ENCODE results near the gene MAP2K7. TPM values are rescaled to one million over a fixed set of nuclear protein-coding genes. Genes with fewer than 3 reads are reported as not detected.

The MAP2K7 gene
- total RNA-seq, 4 donors from 2014 or later = 11.9 to 125 (median 20.9) TPM

- no peak for DNase-seq
- 76% methylated on average over 17 of the region's 18 CpGs; no CpG with 5 or more reads in 1 of the 2 donors for WGBS, 2 donors (ENCODE audit: low coverage in 1 of 2)
Observed at GRCh38 chr19:7879111-7879807, 24.4 kb upstream of the MAP2K7 start.

GRCh38 chr19:7879836-7880235 is 23.8 kb upstream of the MAP2K7 start:
- WGBS, 2 donors (ENCODE audit: low coverage in 1 of 2) = 83% methylated on average over 15 to 19 of the region's 19 CpGs
- Histone ChIP-seq H3K27ac (no peak overlapping the region), H3K4me3 (no peak overlapping the region), H3K27me3 (peaks cover 29% of the 10 kb centered on the region), H3K4me1 (peaks cover 0 to under 1% (median 0%) of the 10 kb centered on the region in 4 donors), H3K9me3 (no peaks in the 10 kb centered on the region), H3K36me3 (no peaks in the 10 kb centered on the region)
- in situ Hi-C loops (cut with MboI; ENCODE audit: low pct_ligation_motif_present in 1 of 4, low pct_unique_long_range_greater_than_20kb in 1 of 4, low sequenced_read_pairs in 3 of 4) (no loop called here), intact Hi-C loops (cut with DNase I; ENCODE audit: low total_unique reads) (no loop called here)
- TF ChIP-seq EP300 (IDR thresholded peaks at IDR 0.05; ENCODE audit: low read depth) (no peak), POLR2A (IDR thresholded peaks at IDR 0.05) (no peak), CTCF (IDR thresholded peaks at IDR 0.05) (no peak), POLR2AphosphoS5 (IDR thresholded peaks at IDR 0.05) (no peak)
- DNase-seq = no peak

More at GRCh38 chr19:7879111-7879807, 24.4 kb upstream of the MAP2K7 start:
- Histone ChIP-seq H3K27ac (no peak overlapping the region), H3K9me3 (no peaks in the 10 kb centered on the region), H3K36me3 (no peaks in the 10 kb centered on the region), H3K4me1 (peaks cover 0 to 5% (median 4%) of the 10 kb centered on the region in 4 donors), H3K27me3 (peaks cover 35% of the 10 kb centered on the region), H3K4me3 (no peak overlapping the region)
- TF ChIP-seq POLR2AphosphoS5 (IDR thresholded peaks at IDR 0.05) (no peak), CTCF (IDR thresholded peaks at IDR 0.05) (no peak), EP300 (IDR thresholded peaks at IDR 0.05; ENCODE audit: low read depth) (no peak), POLR2A (IDR thresholded peaks at IDR 0.05) (no peak)
- intact Hi-C loops (cut with DNase I; ENCODE audit: low total_unique reads) (no loop called here), in situ Hi-C loops (cut with MboI; ENCODE audit: low pct_ligation_motif_present in 1 of 4, low pct_unique_long_range_greater_than_20kb in 1 of 4, low sequenced_read_pairs in 3 of 4) (no loop called here)

- no peak overlapping the region for H3K4me3 ChIP-seq
- H3K4me1 ChIP-seq = no peaks in the 10 kb centered on the region
- no peak for DNase-seq
- WGBS, 2 donors (ENCODE audit: low coverage in 1 of 2) = 89% methylated on average over 3 of the region's 3 CpGs
- H3K27ac ChIP-seq = no peak overlapping the region
- in situ Hi-C loops (cut with MboI; ENCODE audit: low pct_ligation_motif_present in 1 of 4, low pct_unique_long_range_greater_than_20kb in 1 of 4, low sequenced_read_pairs in 3 of 4) (no loop called here), intact Hi-C loops (cut with DNase I; ENCODE audit: low total_unique reads) (no loop called here)
- H3K27me3 ChIP-seq = peaks cover 18% of the 10 kb centered on the region
- H3K9me3 ChIP-seq = no peaks in the 10 kb centered on the region
- TF ChIP-seq POLR2A (IDR thresholded peaks at IDR 0.05) (no peak), EP300 (IDR thresholded peaks at IDR 0.05; ENCODE audit: low read depth) (no peak)
- no peaks in the 10 kb centered on the region for H3K36me3 ChIP-seq
Observed at GRCh38 chr19:7881910-7882309, 21.8 kb upstream of the MAP2K7 start.

- no peak for DNase-seq
- H3K36me3 ChIP-seq = no peaks in the 10 kb centered on the region
- H3K27me3 ChIP-seq = peaks cover 26% of the 10 kb centered on the region
- no peaks in the 10 kb centered on the region for H3K9me3 ChIP-seq
- TF ChIP-seq EP300 (IDR thresholded peaks at IDR 0.05; ENCODE audit: low read depth) (no peak), POLR2AphosphoS5 (IDR thresholded peaks at IDR 0.05) (no peak), POLR2A (IDR thresholded peaks at IDR 0.05) (no peak), CTCF (IDR thresholded peaks at IDR 0.05) (no peak)
- intact Hi-C loops (cut with DNase I; ENCODE audit: low total_unique reads) (no loop called here), in situ Hi-C loops (cut with MboI; ENCODE audit: low pct_ligation_motif_present in 1 of 4, low pct_unique_long_range_greater_than_20kb in 1 of 4, low sequenced_read_pairs in 3 of 4) (no loop called here)
- WGBS, 2 donors (ENCODE audit: low coverage in 1 of 2) = 82% methylated on average over 4 of the region's 4 CpGs; no CpG with 5 or more reads in 1 of the 2 donors
- H3K27ac ChIP-seq = no peak overlapping the region
- peaks cover 0 to 4% (median 2%) of the 10 kb centered on the region in 4 donors for H3K4me1 ChIP-seq
- H3K4me3 ChIP-seq = no peak overlapping the region
Observed at GRCh38 chr19:7883105-7883504, 20.6 kb upstream of the MAP2K7 start.

All from transverse colon (tissue), 4 donors.